ENCODE measurements around the gene TPH2.

TPH2 gene

DNA sequence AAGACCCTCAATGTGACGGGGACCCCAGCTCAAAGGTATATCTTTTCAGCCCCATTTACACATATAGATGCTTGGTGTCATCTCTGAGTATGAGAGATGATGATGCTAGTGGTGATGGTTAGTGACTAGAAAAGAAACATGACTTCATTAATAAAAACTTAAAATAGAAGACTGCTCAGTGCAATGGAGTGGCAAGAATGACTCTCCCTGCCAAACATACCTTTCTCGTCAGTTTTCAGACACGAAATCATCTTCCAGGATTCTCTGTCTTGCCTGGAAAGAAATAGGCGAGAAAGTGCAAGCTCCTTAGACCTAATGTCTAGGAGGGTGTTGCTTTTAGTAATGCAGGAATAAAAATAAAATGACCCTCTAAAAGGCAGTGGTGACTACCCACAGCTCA is 71.7 kb downstream of the TPH2 start:
- TF ChIP-seq, protein P1, sequence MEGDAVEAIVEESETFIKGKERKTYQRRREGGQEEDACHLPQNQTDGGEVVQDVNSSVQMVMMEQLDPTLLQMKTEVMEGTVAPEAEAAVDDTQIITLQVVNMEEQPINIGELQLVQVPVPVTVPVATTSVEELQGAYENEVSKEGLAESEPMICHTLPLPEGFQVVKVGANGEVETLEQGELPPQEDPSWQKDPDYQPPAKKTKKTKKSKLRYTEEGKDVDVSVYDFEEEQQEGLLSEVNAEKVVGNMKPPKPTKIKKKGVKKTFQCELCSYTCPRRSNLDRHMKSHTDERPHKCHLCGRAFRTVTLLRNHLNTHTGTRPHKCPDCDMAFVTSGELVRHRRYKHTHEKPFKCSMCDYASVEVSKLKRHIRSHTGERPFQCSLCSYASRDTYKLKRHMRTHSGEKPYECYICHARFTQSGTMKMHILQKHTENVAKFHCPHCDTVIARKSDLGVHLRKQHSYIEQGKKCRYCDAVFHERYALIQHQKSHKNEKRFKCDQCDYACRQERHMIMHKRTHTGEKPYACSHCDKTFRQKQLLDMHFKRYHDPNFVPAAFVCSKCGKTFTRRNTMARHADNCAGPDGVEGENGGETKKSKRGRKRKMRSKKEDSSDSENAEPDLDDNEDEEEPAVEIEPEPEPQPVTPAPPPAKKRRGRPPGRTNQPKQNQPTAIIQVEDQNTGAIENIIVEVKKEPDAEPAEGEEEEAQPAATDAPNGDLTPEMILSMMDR (IDR thresholded peaks at IDR 0.05; ENCODE audit: low read depth, low read length): no peak
- no peak overlapping the region for H3K4me3 ChIP-seq (ENCODE audit: low read depth, low read length)

DNA sequence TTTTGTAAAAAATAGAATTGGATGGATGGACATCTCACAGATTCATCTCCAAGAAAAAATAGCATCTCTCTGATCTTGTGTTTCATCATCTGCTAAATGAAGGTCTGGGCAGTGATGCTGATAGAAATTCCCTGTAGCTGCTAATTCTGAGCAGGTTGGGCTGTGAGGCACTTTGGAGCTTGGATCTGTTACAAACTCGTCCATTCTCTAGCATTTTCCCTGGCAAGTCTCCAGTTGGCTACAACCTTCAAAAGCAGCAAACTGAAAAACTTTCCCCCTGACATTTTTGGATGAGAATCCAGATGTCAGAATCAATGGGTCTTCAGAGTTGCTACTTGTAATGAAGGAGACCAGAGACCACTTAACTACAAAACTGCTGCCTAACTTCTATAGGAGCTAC is 72.7 kb downstream of the TPH2 start:
- TF ChIP-seq, protein P1 (IDR thresholded peaks at IDR 0.05; ENCODE audit: low read depth, low read length): no peak

DNA sequence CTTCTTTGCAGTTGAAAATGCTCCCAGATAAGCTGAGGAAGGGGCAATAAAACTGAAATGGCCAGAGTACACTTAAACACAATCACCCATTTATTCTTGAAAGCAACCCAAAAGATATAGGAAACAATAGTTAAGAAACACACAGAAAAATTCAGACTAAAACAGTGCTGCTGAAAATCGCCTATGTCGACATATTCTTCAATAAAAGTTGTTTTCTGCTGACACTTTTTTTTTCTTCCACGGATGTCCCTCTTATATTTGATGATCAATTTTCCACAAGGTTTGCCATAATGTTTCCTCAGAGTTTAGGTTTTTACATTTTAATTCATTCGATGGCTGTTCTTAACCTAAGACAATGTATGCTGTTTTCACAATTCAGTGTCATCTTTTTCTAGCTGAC is 74.2 kb downstream of the TPH2 start:
- TF ChIP-seq, protein P1 (IDR thresholded peaks at IDR 0.05; ENCODE audit: low read depth, low read length): no peak
- no peak overlapping the region for H3K4me3 ChIP-seq (ENCODE audit: low read depth, low read length)

More for the DNA sequence above, 72.7 kb downstream of the TPH2 start:
- H3K4me3 ChIP-seq (ENCODE audit: low read depth, low read length): no peak overlapping the region

DNA sequence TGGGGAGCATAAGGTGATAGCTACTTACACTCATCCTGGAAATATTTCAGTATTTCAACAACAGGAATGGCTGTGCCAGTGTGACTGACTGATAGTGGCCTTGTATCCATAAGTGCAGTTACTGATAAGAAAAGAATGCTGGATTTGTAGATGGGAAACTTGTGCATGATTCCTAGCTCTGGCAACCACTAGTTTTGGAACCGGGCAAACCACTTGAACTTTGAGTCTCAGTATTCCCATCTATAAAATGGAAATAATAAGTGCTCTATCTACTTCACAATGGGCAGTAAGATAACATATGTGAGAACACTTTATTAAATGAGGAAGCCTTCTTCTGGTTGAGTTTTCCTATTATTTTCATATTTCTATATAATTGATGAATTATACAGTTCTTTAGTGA is 77.2 kb downstream of the TPH2 start:
- TF ChIP-seq, protein P1 (IDR thresholded peaks at IDR 0.05; ENCODE audit: low read depth, low read length): no peak
- H3K4me3 ChIP-seq (ENCODE audit: low read depth, low read length): no peak overlapping the region

DNA sequence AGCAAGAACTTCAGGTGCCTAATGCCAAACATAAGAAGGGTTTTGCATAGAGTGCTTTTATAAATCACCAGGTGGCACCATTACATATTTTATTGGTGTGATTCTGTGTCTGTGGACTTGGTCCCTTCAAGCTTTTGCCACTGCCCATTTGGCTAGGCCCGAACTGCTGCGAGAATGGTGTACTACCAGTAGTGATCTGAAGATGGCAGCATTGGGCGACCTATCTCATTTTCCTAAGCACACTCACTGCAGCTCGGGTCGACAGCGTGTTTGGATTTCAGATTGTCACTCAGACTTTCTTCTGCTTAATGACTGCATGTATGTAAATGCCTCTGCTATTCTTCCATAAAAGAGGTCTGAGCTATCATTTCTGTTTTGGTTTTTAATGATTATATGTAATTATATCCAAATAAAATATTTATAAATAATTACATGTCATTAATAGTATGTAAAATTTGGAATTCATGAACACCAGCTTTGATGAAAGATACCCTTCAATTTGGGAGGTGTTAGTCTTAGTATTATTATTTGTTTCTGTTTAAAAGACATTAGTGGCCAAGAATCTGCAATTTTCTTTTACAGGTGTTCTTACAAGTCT is 78.5 kb downstream of the TPH2 start:
- no peak overlapping the region for H3K4me3 ChIP-seq (ENCODE audit: low read depth, low read length)
- TF ChIP-seq, protein P1 (IDR thresholded peaks at IDR 0.05; ENCODE audit: low read depth, low read length): peak; percentile 63

DNA sequence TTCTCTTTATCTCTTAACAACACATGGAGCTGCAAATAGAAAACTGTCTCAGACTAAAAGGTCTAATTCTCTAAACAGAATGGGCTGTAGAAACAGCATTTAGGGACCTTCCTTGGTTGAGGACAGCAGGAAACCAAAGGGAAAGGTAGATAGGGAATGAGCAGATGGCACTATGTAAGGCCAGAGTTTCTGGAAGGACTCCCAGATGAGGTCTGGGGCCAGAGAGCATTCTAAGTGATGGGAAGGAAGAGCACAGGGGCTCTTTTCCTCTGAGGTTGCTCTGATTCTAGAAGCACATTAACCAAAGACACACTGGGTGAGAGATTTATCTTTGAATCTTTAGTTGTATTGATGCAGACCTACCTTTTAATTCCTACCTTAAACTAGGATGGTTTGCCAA is 79.4 kb downstream of the TPH2 start:
- no peak overlapping the region for H3K4me3 ChIP-seq (ENCODE audit: low read depth, low read length)
- TF ChIP-seq, protein P1 (IDR thresholded peaks at IDR 0.05; ENCODE audit: low read depth, low read length): no peak

DNA sequence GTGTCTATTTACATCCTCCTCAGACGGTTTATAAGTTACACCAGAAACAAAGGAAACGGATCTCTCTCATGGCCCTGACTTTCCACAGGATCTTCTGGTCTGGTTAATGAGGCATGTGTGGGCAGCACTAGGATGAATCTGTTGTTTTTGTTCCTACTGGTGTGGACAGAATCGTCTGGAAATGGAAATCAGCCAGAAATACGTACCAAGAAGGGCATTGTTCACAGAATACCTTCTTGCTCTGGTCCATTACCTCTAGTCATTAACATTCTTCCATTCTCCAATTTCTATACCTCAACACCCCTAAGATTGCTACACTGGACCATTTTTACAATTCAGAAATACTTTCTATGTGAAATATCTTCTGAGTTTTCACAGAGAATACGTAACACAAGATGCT is 86.0 kb downstream of the TPH2 start:
- TF ChIP-seq, protein P1 (IDR thresholded peaks at IDR 0.05; ENCODE audit: low read depth, low read length): no peak
- no peak overlapping the region for H3K4me3 ChIP-seq (ENCODE audit: low read depth, low read length)
